ENCODE results near the gene CFAP410.
"Not testable (repeated sequence)": the region's sequence is repeated elsewhere in the genome, so short reads cannot be mapped to it uniquely, and the experiment has no call there.

Gene CFAP410

DNA sequence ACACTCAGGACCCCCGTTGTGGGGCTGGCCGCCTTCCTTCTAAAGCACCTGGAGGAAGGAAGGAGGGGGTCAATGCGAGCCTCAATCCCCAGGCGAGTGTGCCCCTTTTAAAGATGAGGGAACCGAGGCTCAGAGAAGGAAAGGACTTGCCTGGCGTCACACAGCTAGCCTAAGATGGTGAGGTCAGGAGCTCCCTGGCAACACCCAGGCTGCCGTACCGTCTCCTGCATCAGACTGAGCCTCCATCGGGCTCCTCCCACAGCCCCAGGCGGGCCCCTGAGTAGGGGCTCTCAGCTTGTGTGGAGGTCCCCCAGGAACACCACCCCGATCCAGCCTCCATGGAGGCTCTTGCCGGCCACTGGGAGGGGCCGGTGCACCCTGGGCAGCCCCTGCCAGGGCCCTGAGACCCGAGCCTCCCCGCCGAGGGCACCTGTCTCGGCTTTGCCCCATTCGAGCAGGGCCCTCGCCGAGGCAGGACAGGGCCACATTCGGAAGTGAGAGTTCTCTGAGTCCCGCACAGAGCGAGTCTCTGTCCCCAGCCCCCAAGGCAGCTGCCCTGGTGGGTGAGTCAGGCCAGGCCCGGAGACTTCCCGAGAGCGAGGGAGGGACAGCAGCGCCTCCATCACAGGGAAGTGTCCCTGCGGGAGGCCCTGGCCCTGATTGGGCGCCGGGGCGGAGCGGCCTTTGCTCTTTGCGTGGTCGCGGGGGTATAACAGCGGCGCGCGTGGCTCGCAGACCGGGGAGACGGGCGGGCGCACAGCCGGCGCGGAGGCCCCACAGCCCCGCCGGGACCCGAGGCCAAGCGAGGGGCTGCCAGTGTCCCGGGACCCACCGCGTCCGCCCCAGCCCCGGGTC lies 53.8 kb downstream of the CFAP410 start, which contains the start of gene AIRE:
Gene AIRE (plus strand): TSS at position 739 of the 855 bp plus-strand sequence. CDS start 131 bp downstream, outside the sequence.
- no peak for DNase-seq (ENCODE audit: low spot score)

- no peak for DNase-seq (ENCODE audit: low spot score)
Observed at GRCh38 chr21:44283948-44284347, 55.2 kb downstream of the CFAP410 start.

GRCh38 chr21:44283211-44283785 lies 55.9 kb downstream of the CFAP410 start:
- DNase-seq (ENCODE audit: low spot score), result not testable (repeated sequence)

DNA sequence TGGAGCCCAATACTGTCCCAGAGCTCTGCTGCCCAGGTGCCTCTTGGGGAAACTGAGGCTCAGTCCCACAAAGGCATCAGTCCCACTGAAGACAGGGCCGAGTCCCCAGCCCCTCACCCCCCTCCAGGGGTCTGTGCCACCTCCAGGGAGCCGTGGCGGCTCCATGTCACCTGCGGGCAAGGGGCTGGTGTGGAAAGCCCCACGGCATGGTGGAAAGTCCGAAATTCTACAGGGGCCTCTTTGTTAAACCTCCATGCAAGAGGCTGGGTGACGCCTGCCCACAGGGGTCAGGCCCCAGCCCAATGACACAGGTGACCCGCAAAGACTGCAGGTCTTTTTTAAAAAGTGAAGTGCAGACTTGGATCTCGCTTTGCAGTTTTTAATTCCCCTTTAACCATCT lies 56.8 kb downstream of the CFAP410 start:
- no peak for DNase-seq (ENCODE audit: low spot score)

DNA sequence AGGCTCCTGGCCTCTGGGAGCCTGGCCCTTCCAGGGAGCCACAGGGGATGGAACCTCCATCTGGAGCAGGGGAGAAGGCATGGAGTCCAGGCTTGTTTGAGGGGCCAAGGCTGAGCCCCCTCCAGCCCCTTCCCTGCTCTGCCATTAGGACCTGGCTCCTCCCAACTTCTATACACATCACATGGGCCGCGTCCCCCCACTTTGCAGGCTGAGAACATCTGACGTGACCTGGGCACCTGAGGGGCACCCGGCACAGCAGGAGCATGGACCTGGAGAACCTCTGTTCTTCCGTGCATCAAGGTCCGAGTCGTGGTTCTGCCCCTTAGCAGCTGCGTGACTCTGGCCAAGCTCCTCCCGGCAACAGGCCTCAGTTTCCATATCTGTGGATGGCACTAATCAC lies 57.4 kb downstream of the CFAP410 start:
- DNase-seq (ENCODE audit: low spot score), result no peak

DNA sequence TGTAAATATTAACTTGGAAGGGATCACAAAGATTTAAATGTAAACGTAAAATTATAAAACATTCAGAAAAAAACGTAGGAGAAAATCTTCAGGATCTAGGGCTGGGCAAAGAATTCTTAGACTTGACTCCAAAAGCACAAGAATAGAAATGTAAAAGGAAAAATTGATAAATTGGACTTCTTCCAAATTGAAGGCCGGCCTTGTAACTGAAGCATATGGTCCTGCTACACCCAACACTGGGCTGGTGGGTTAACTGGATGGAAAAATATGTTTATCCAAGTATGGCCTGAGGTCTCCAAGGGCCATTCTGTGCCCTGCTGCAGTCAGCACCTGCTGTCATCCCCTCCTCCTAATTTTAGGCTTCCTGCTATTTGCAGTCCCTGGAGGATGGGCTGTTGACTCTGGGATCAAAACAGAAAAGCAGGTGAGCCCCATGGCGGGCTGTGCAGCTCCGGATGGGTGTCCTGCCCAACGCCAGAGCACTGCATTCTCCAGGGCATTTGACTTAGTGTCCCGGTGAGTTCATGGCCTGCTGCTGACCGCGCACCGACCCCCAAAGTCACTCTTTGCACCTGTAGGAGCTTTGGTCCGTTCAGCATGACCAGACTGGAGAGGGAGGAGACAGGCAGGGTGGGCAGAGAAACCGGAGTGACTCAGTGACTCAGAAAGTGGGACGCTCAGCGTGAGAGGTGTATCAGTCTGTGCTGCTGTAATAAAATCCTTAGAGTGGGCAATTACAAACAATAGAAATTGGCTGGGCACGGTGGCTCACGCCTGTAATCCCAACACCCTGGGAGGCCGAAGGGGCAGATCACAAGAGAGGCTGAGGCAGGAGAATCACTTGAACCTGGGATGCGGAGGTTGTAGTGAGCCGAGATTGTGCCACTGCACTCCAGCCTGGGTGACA lies 59.6 kb downstream of the CFAP410 start:
- DNase-seq (ENCODE audit: low spot score), result no peak
